GM23338 (cell line): ENCODE results near the gene CRYBB2. TPM values are rescaled to one million over a fixed set of nuclear protein-coding genes. Genes with fewer than 3 reads are reported as not detected.

Source experiments
- ATAC-seq: fragments of 200-7000 bp; cut with Tn5 transposase; 3 replicates; pipeline ENCODE4 v1.9.1; 2020
- DNase-seq: peaks from one replicate; pipeline ENCODE4 v3.0.0-alpha.2; 2015; ENCODE audit warnings: low spot score
- H2AFZ ChIP-seq: fragments of 200-600 bp; sonication (generic); 2 replicates; pipeline ENCODE4 v1.8.0; 2016; ENCODE audit warnings: antibody characterized with exemption, mild to moderate bottlenecking, moderate library complexity
- H3F3A ChIP-seq: fragments of 200-600 bp; sonication (generic); replicated peaks from 2 replicates; pipeline ENCODE4 v1.8.0; 2017; ENCODE audit warnings: antibody characterized with exemption, mixed run types, low read depth
- H3K27ac ChIP-seq: fragments of 200-600 bp; sonication (generic); 2 replicates; pipeline ENCODE4 v1.6.1; 2016; ENCODE audit warnings: low read depth
- H3K27me3 ChIP-seq: fragments of 200-600 bp; sonication (generic); 2 replicates; pipeline ENCODE4 v1.8.0; 2016; ENCODE audit warnings: mild to moderate bottlenecking, mixed run types, moderate library complexity; ENCODE audit not compliant: insufficient read depth
- H3K36me3 ChIP-seq: fragments of 200-600 bp; sonication (generic); 2 replicates; pipeline ENCODE4 v1.8.0; 2016; ENCODE audit warnings: mild to moderate bottlenecking; ENCODE audit not compliant: insufficient read depth
- H3K4me1 ChIP-seq: fragments of 200-600 bp; sonication (generic); 2 replicates; pipeline ENCODE4 v1.8.0; 2016; ENCODE audit warnings: mild to moderate bottlenecking, moderate library complexity; ENCODE audit not compliant: insufficient read depth
- H3K4me2 ChIP-seq: fragments of 200-600 bp; sonication (generic); 2 replicates; pipeline ENCODE4 v1.7.1; 2017; ENCODE audit warnings: mixed run types
- H3K4me3 ChIP-seq: fragments of 200-600 bp; sonication (generic); 2 replicates; pipeline ENCODE4 v1.6.1; 2016; ENCODE audit warnings: mixed run types
- H3K79me2 ChIP-seq: fragments of 200-600 bp; sonication (generic); replicated peaks from 2 replicates; pipeline ENCODE4 v1.8.0; 2017; ENCODE audit warnings: mild to moderate bottlenecking; ENCODE audit not compliant: insufficient read depth
- H3K9me2 ChIP-seq: fragments of 200-600 bp; sonication (generic); 2 replicates; pipeline ENCODE4 v1.8.0; 2017; ENCODE audit not compliant: insufficient read depth
- H4K20me1 ChIP-seq: fragments of 200-600 bp; sonication (generic); replicated peaks from 2 replicates; pipeline ENCODE4 v1.8.0; 2017; ENCODE audit warnings: mild to moderate bottlenecking; ENCODE audit not compliant: insufficient read depth
- H3K27ac Mint-ChIP-seq: 2 replicates; pipeline ENCODE4 v1.8.0; 2020; ENCODE audit warnings: inconsistent platforms, mild to moderate bottlenecking, moderate library complexity, mixed read lengths
- H3K27me3 Mint-ChIP-seq: 3 replicates; pipeline ENCODE4 v1.8.0; 2022; ENCODE audit warnings: low read depth, mild to moderate bottlenecking, moderate library complexity, mixed read lengths, inconsistent platforms; ENCODE audit not compliant: insufficient read depth, poor library complexity
- H3K36me3 Mint-ChIP-seq: 3 replicates; pipeline ENCODE4 v1.8.0; 2021; ENCODE audit warnings: low read depth, mild to moderate bottlenecking, inconsistent platforms, moderate library complexity, mixed read lengths
- H3K4me1 Mint-ChIP-seq: 3 replicates; pipeline ENCODE4 v1.8.0; 2020; ENCODE audit warnings: mild to moderate bottlenecking, inconsistent platforms, mixed read lengths
- H3K4me3 Mint-ChIP-seq: 3 replicates; pipeline ENCODE4 v1.8.0; 2021; ENCODE audit warnings: moderate library complexity, mild to moderate bottlenecking, inconsistent platforms, mixed read lengths
- H3K9me3 Mint-ChIP-seq: 3 replicates; pipeline ENCODE4 v1.8.0; 2020; ENCODE audit warnings: moderate library complexity, mild to moderate bottlenecking, inconsistent platforms, mixed read lengths
- CREB1 ChIP-seq: fragments of 250-450 bp; sonication (Bioruptor Pico); IDR thresholded peaks from 2 replicates; pipeline ENCODE4 v1.5.0; 2020; ENCODE audit warnings: low read depth, mild to moderate bottlenecking, moderate library complexity
- CTCF ChIP-seq, 2 experiments: fragments of 200-600 bp in 1 of 2; sonication (generic) in 1 of 2; conservative IDR thresholded peaks; 2 replicates each; pipeline versions ENCODE4 v1.5.1 to v1.6.1; 2016 to 2017; ENCODE audit warnings: antibody characterized with exemption in 2 of 2, low read depth in 2 of 2, mild to moderate bottlenecking in 2 of 2, moderate library complexity in 1 of 2
- ETS1 ChIP-seq: IDR thresholded peaks from 2 replicates; pipeline ENCODE4 v1.6.1; 2016; ENCODE audit warnings: antibody characterized with exemption
- EZH2phosphoT487 ChIP-seq: fragments of 200-600 bp; sonication (generic); IDR thresholded peaks from one replicate; pipeline ENCODE4 v1.8.1; 2018; ENCODE audit warnings: antibody characterized with exemption; ENCODE audit not compliant: unreplicated experiment
- JUNB ChIP-seq: IDR thresholded peaks from one replicate; pipeline ENCODE4 v1.6.1; 2016; ENCODE audit warnings: antibody characterized with exemption; ENCODE audit not compliant: unreplicated experiment
- REST ChIP-seq: IDR thresholded peaks from one replicate; pipeline ENCODE4 v1.6.1; 2018; ENCODE audit warnings: antibody characterized with exemption; ENCODE audit not compliant: unreplicated experiment
- STAT1 ChIP-seq: IDR thresholded peaks from one replicate; pipeline ENCODE4 v1.6.1; 2016; ENCODE audit warnings: antibody characterized with exemption; ENCODE audit not compliant: unreplicated experiment
- ZNF114 ChIP-seq: fragments of 250-450 bp; sonication (Bioruptor Pico); IDR thresholded peaks from 2 replicates; pipeline ENCODE4 v1.5.0; 2020; ENCODE audit warnings: mild to moderate bottlenecking, moderate library complexity
- ZNF331 ChIP-seq: fragments of 250-450 bp; sonication (Bioruptor Pico); IDR thresholded peaks from 2 replicates; pipeline ENCODE4 v1.5.0; 2020; ENCODE audit warnings: low read depth, mild to moderate bottlenecking, moderate library complexity
- polyA plus RNA-seq: library from polyadenylated mRNA; unstranded; fragments of >200 nt; fragmentation: Nextera tagmentation; extraction: Ambion mirVana; gene quantifications from 2 replicates; pipeline ENCODE4 v1.2.1, GENCODE V29; 2016
- total RNA-seq: library from RNA; depleted of rRNA; stranded (reverse); fragments of >200 nt; shearing (Covaris generic); gene quantifications from 2 replicates; pipeline ENCODE4 v1.2.3, GENCODE V29; 2014

The CRYBB2 gene
- total and polyA plus RNA-seq, 2 experiments from 2014 or later: 0.26 to 1.0 TPM

GRCh38 chr22:25197340-25197739 is 22.1 kb upstream of the CRYBB2 start:
- H4K20me1 ChIP-seq: peaks cover 10% of the 10 kb centered on the region; the same call in 1 of the 2 replicates
- H3K4me3 Mint-ChIP-seq: no peak overlapping the region

More at GRCh38 chr22:25197340-25197739, 22.1 kb upstream of the CRYBB2 start:
- H3K4me3 ChIP-seq: no peak overlapping the region
- H3K27me3 ChIP-seq: no peaks in the 10 kb centered on the region
- no peaks in the 10 kb centered on the region for H3K79me2 ChIP-seq
- peaks cover 7% of the 10 kb centered on the region for H3K27me3 Mint-ChIP-seq
- no peak overlapping the region for H3K4me2 ChIP-seq
- 0 out of 3 replicates have a peak, but pooled peaks cover 3% of the 10 kb centered on the region for H3K4me1 Mint-ChIP-seq
- H3K36me3 ChIP-seq: no peaks in the 10 kb centered on the region; the same call in 1 of the 2 replicates
- H3K27ac ChIP-seq: no peak overlapping the region
- no peaks in the 10 kb centered on the region for H3K9me3 Mint-ChIP-seq
- H3K9me2 ChIP-seq: no peaks in the 10 kb centered on the region
- DNase-seq (no peak), ATAC-seq (no peak)
- TF ChIP-seq EZH2phosphoT487 (no peak), JUNB (no peak), ETS1 (no peak), ZNF114 (CRISPR knock-in tag) (no peak), REST (no peak), ZNF331 (CRISPR knock-in tag) (no peak), CTCF (conservative IDR thresholded peaks at IDR 0.05; ENCODE audit: low read depth in 2 of 2) (no peak), STAT1 (no peak), CREB1 (CRISPR knock-in tag) (no peak)
- no peaks in the 10 kb centered on the region; the same call in 1 of the 3 replicates for H3K36me3 Mint-ChIP-seq
- H3F3A ChIP-seq: no peaks in the 10 kb centered on the region
- no peak overlapping the region for H2AFZ ChIP-seq
- no peaks in the 10 kb centered on the region for H3K4me1 ChIP-seq
- no peak overlapping the region for H3K27ac Mint-ChIP-seq
